GM23248 (cell line): Measurements from ENCODE around the gene CATSPER1. TPM values are rescaled to one million over a fixed set of nuclear protein-coding genes. Genes with fewer than 3 reads are reported as not detected.

Experiments used
- DNase-seq: peaks from one replicate; pipeline ENCODE4 v3.0.0-alpha.2; 2015
- H2AFZ ChIP-seq: fragments of 200-600 bp; sonication (generic); 2 replicates; pipeline ENCODE4 v1.6.1; 2016; ENCODE audit warnings: antibody characterized with exemption
- H3F3A ChIP-seq: fragments of 200-600 bp; sonication (generic); 2 replicates; pipeline ENCODE4 v1.6.1; 2016; ENCODE audit warnings: mild to moderate bottlenecking, antibody characterized with exemption, mixed run types; ENCODE audit not compliant: insufficient read depth
- H3K27ac ChIP-seq: fragments of 200-600 bp; sonication (generic); 2 replicates; pipeline ENCODE4 v1.5.1; 2016; ENCODE audit warnings: mild to moderate bottlenecking
- H3K27me3 ChIP-seq: fragments of 200-600 bp; sonication (generic); replicated peaks from 2 replicates; pipeline ENCODE4 v1.6.1; 2016; ENCODE audit warnings: mild to moderate bottlenecking; ENCODE audit not compliant: insufficient read depth
- H3K36me3 ChIP-seq: fragments of 200-600 bp; sonication (generic); 2 replicates; pipeline ENCODE4 v1.6.1; 2016; ENCODE audit warnings: low read depth, mild to moderate bottlenecking
- H3K4me1 ChIP-seq: fragments of 200-600 bp; sonication (generic); 2 replicates; pipeline ENCODE4 v1.6.1; 2016; ENCODE audit warnings: mild to moderate bottlenecking; ENCODE audit not compliant: insufficient read depth
- H3K4me2 ChIP-seq: fragments of 200-600 bp; sonication (generic); one replicate; pipeline ENCODE4 v1.6.1; 2016; ENCODE audit warnings: mild to moderate bottlenecking; ENCODE audit not compliant: unreplicated experiment
- H3K4me3 ChIP-seq: fragments of 200-600 bp; sonication (generic); 2 replicates; pipeline ENCODE4 v1.5.1; 2016; ENCODE audit warnings: mild to moderate bottlenecking
- H3K79me2 ChIP-seq: fragments of 200-600 bp; sonication (generic); 2 replicates; pipeline ENCODE4 v1.6.1; 2016; ENCODE audit warnings: mild to moderate bottlenecking; ENCODE audit not compliant: insufficient read depth
- H3K9ac ChIP-seq: fragments of 200-600 bp; sonication (generic); 2 replicates; pipeline ENCODE4 v1.6.1; 2016; ENCODE audit warnings: mild to moderate bottlenecking
- H3K9me2 ChIP-seq: fragments of 200-600 bp; sonication (generic); 2 replicates; pipeline ENCODE4 v1.6.1; 2016; ENCODE audit warnings: mixed run types, mild to moderate bottlenecking, moderate library complexity; ENCODE audit not compliant: insufficient read depth
- H3K9me3 ChIP-seq: fragments of 200-600 bp; sonication (generic); one replicate; pipeline ENCODE4 v1.6.1; 2017; ENCODE audit warnings: low read depth
- H4K20me1 ChIP-seq: fragments of 200-600 bp; sonication (generic); 2 replicates; pipeline ENCODE4 v1.6.0; 2016; ENCODE audit not compliant: insufficient read depth
- EZH2 ChIP-seq: fragments of 200-600 bp; sonication (generic); IDR thresholded peaks from 2 replicates; pipeline ENCODE4 v1.6.1; 2018; ENCODE audit warnings: antibody characterized with exemption, mild to moderate bottlenecking; ENCODE audit not compliant: insufficient read depth, poor library complexity, severe bottlenecking
- EZH2phosphoT487 ChIP-seq: fragments of 200-600 bp; sonication (generic); IDR thresholded peaks from 2 replicates; pipeline ENCODE4 v1.6.1; 2018; ENCODE audit warnings: antibody characterized with exemption, moderate library complexity, mild to moderate bottlenecking, low read depth; ENCODE audit not compliant: insufficient read depth
- WGBS, 2 experiments: methylation state at CpG; one replicate each; pipeline ENCODE4 v1.1.6; 2015 to 2017; ENCODE audit warnings: low lambda C conversion rate in 2 of 2, low coverage in 1 of 2; ENCODE audit errors: missing lambda C conversion rate in 2 of 2; 5-methylcytosine and 5-hydroxymethylcytosine counted together
- in situ Hi-C: fragments of 300-500 bp; cut with MboI; formaldehyde crosslinking; loops from 2 replicates; pipeline ENCODE4 v1.15.0; 2020
- polyA plus RNA-seq: library from polyadenylated mRNA; unstranded; fragments of >200 nt; fragmentation: Nextera tagmentation; extraction: Ambion mirVana; gene quantifications from 2 replicates; pipeline ENCODE4 v1.2.1, GENCODE V29; 2016
- total RNA-seq: library from RNA; depleted of rRNA; stranded (reverse); fragments of >200 nt; shearing (Covaris generic); gene quantifications from 2 replicates; pipeline ENCODE4 v1.2.3, GENCODE V29; 2014

CATSPER1 gene
- total and polyA plus RNA-seq, 2 experiments from 2014 or later: 1.7 TPM; not detected in 1

- no peak overlapping the region for H2AFZ ChIP-seq
- in situ Hi-C loops: no loop called here
Measured at GRCh38 chr11:66042996-66043906, 17.0 kb upstream of the CATSPER1 start.

GRCh38 chr11:66042227-66042995 is 16.1 kb upstream of the CATSPER1 start:
- Histone ChIP-seq H3F3A (no peaks in the 10 kb centered on the region), H4K20me1 (no peaks in the 10 kb centered on the region), H3K27ac (no peak overlapping the region), H3K9ac (no peak overlapping the region), H3K36me3 (no peaks in the 10 kb centered on the region), H2AFZ (no peak overlapping the region), H3K4me1 (no peaks in the 10 kb centered on the region), H3K79me2 (no peaks in the 10 kb centered on the region), H3K4me2 (no peak overlapping the region), H3K27me3 (no peaks in the 10 kb centered on the region), H3K9me2 (no peaks in the 10 kb centered on the region), H3K4me3 (no peak overlapping the region), H3K9me3 (no peaks in the 10 kb centered on the region)
- in situ Hi-C loops: no loop called here
- no peak for TF ChIP-seq EZH2
- TF ChIP-seq EZH2phosphoT487: no peak
- 93 to 95% methylated on average over 63 to 74 of the region's 81 CpGs for WGBS, 2 experiments
- DNase-seq: no peak

More at GRCh38 chr11:66042996-66043906, 17.0 kb upstream of the CATSPER1 start:
- Histone ChIP-seq H3K79me2 (no peaks in the 10 kb centered on the region), H3F3A (no peaks in the 10 kb centered on the region), H3K27ac (no peak overlapping the region), H3K9me3 (no peaks in the 10 kb centered on the region), H4K20me1 (no peaks in the 10 kb centered on the region), H3K36me3 (no peaks in the 10 kb centered on the region), H3K4me3 (no peak overlapping the region), H3K4me1 (no peaks in the 10 kb centered on the region), H3K4me2 (no peak overlapping the region), H3K9ac (no peak overlapping the region), H3K9me2 (no peaks in the 10 kb centered on the region), H3K27me3 (no peaks in the 10 kb centered on the region)
- no peak for DNase-seq
- WGBS, 2 experiments: 91 to 93% methylated on average over 71 to 88 of the region's 88 CpGs
- no peak for TF ChIP-seq EZH2phosphoT487
- TF ChIP-seq EZH2: no peak

GRCh38 chr11:66039765-66040164 is 13.5 kb upstream of the CATSPER1 start:
- Histone ChIP-seq H2AFZ (no peak overlapping the region), H3K9ac (no peak overlapping the region), H4K20me1 (no peaks in the 10 kb centered on the region), H3K27ac (no peak overlapping the region), H3K9me2 (no peaks in the 10 kb centered on the region), H3K27me3 (no peaks in the 10 kb centered on the region), H3K9me3 (no peaks in the 10 kb centered on the region), H3K4me3 (no peak overlapping the region), H3K4me2 (no peak overlapping the region), H3K4me1 (no peaks in the 10 kb centered on the region), H3K79me2 (no peaks in the 10 kb centered on the region), H3K36me3 (no peaks in the 10 kb centered on the region), H3F3A (no peaks in the 10 kb centered on the region)
- WGBS, 2 experiments: 30 to 52% methylated on average over 3 of the region's 3 CpGs
- in situ Hi-C loops: no loop called here
- no peak for DNase-seq
- no peak for TF ChIP-seq EZH2
- TF ChIP-seq EZH2phosphoT487: no peak

GRCh38 chr11:66037327-66037726 is 11.0 kb upstream of the CATSPER1 start:
- Histone ChIP-seq H3K27me3 (no peaks in the 10 kb centered on the region), H4K20me1 (no peaks in the 10 kb centered on the region), H3K79me2 (no peaks in the 10 kb centered on the region), H3F3A (no peaks in the 10 kb centered on the region), H3K4me1 (no peaks in the 10 kb centered on the region), H3K36me3 (no peaks in the 10 kb centered on the region), H3K4me2 (no peak overlapping the region), H3K9me2 (no peaks in the 10 kb centered on the region), H3K9ac (no peak overlapping the region), H3K9me3 (no peaks in the 10 kb centered on the region), H2AFZ (no peak overlapping the region), H3K27ac (no peak overlapping the region), H3K4me3 (no peak overlapping the region)
- no peak for TF ChIP-seq EZH2phosphoT487
- TF ChIP-seq EZH2: no peak
- no peak for DNase-seq
- WGBS, 2 experiments: 88 to 89% methylated on average over 3 of the region's 3 CpGs
- in situ Hi-C loops: no loop called here
